ENCODE results near the gene DPYSL4.
A peak's percentile ranks its signal among the peaks of the same experiment; 100 is the strongest.
"Not testable (repeated sequence)": the region's sequence is repeated elsewhere in the genome, so short reads cannot be mapped to it uniquely, and the experiment has no call there.

The DPYSL4 gene

GRCh38 chr10:132148261-132149251, 38.2 kb upstream of the DPYSL4 start:
- intact Hi-C loops (cut with DNase I), result no loop called here
- DNase-seq, result peak in 8 of 10 donors; percentile 4 to 83 (median 17)

GRCh38 chr10:132149271-132149670, 37.5 kb upstream of the DPYSL4 start:
- intact Hi-C loops (cut with DNase I), result no loop called here
- peak in 5 of 10 donors; percentile 2 to 42 (median 7) for DNase-seq

- intact Hi-C loops (cut with DNase I), result no loop called here
- peak in 5 of 10 donors; percentile 2 to 73 (median 11) for DNase-seq
Measured at GRCh38 chr10:132149917-132150316, 36.8 kb upstream of the DPYSL4 start.

- DNase-seq, result no peak
- intact Hi-C loops (cut with DNase I), result no loop called here
Measured at GRCh38 chr10:132150777-132151176, 36.0 kb upstream of the DPYSL4 start.

- peak in 3 of 10 donors; percentile 2 to 14 (median 14) for DNase-seq
- intact Hi-C loops (cut with DNase I), result no loop called here
Measured at GRCh38 chr10:132151286-132151950, 35.3 kb upstream of the DPYSL4 start.

- intact Hi-C loops (cut with DNase I), result no loop called here
- peak in 6 of 10 donors; percentile 1 to 52 (median 8) for DNase-seq
Measured at GRCh38 chr10:132151951-132152505, 34.7 kb upstream of the DPYSL4 start.

GRCh38 chr10:132152896-132153580, 33.7 kb upstream of the DPYSL4 start:
- DNase-seq, result peak in 4 of 10 donors; percentile 3 to 52 (median 26)
- intact Hi-C loops (cut with DNase I), result no loop called here

GRCh38 chr10:132153616-132154217, 33.0 kb upstream of the DPYSL4 start:
- intact Hi-C loops (cut with DNase I), result no loop called here
- peak in 5 of 10 donors; percentile 1 to 77 (median 57) for DNase-seq

- intact Hi-C loops (cut with DNase I), result no loop called here
- DNase-seq, result peak in 2 of 10 donors; percentile 9 to 26
Measured at GRCh38 chr10:132154440-132154839, 32.3 kb upstream of the DPYSL4 start.

- DNase-seq, result no peak
- intact Hi-C loops (cut with DNase I), result no loop called here
Measured at GRCh38 chr10:132154931-132155330, 31.8 kb upstream of the DPYSL4 start.

GRCh38 chr10:132155723-132156381, 30.9 kb upstream of the DPYSL4 start:
- peak in 4 of 10 donors; percentile 3 to 75 (median 62) for DNase-seq
- intact Hi-C loops (cut with DNase I), result no loop called here

- peak in 5 of 10 donors; percentile 5 to 66 (median 63) for DNase-seq
- intact Hi-C loops (cut with DNase I), result no loop called here
Measured at GRCh38 chr10:132156382-132156781, 30.4 kb upstream of the DPYSL4 start.

GRCh38 chr10:132157101-132157500, 29.6 kb upstream of the DPYSL4 start:
- peak in 4 of 10 donors; percentile 4 to 63 (median 34) for DNase-seq

GRCh38 chr10:132158122-132158741, 28.5 kb upstream of the DPYSL4 start:
- intact Hi-C loops (cut with DNase I), result no loop called here
- DNase-seq, result peak in 5 of 10 donors; percentile 2 to 65 (median 25)

More at GRCh38 chr10:132157101-132157500, 29.6 kb upstream of the DPYSL4 start:
- intact Hi-C loops (cut with DNase I), result no loop called here

- intact Hi-C loops (cut with DNase I), result no loop called here
- DNase-seq, result peak in 1 of 10 donors; percentile 24
Measured at GRCh38 chr10:132158823-132159222, 27.9 kb upstream of the DPYSL4 start.

GRCh38 chr10:132159302-132160230, 27.2 kb upstream of the DPYSL4 start:
- DNase-seq, result peak in 4 of 10 donors; percentile 1 to 41 (median 22)
- intact Hi-C loops (cut with DNase I), result not testable (repeated sequence)

- intact Hi-C loops (cut with DNase I); DNase-seq: not testable (repeated sequence)
Measured at GRCh38 chr10:132160231-132160630, 26.5 kb upstream of the DPYSL4 start.
